A673 (cell line): ENCODE measurements around the gene B3GALT5.

Experiments
- EZH2 ChIP-seq: fragments of 200-600 bp; sonication (generic); IDR thresholded peaks from 2 replicates; pipeline ENCODE4 v1.6.1; 2017; ENCODE audit warnings: borderline replicate concordance, low read depth, mild to moderate bottlenecking, mixed read lengths, antibody characterized with exemption, low read length; ENCODE audit not compliant: poor library complexity, severe bottlenecking
- TF ChIP-seq, protein P1 (sequence below): fragments of 300-800, 200-600 bp; sonication (generic); conservative IDR thresholded peaks from 2 replicates; pipeline ENCODE4 v1.5.1; 2017; ENCODE audit warnings: low read depth, mild to moderate bottlenecking, antibody characterized with exemption, low read length, moderate library complexity, mixed read lengths

DNA sequence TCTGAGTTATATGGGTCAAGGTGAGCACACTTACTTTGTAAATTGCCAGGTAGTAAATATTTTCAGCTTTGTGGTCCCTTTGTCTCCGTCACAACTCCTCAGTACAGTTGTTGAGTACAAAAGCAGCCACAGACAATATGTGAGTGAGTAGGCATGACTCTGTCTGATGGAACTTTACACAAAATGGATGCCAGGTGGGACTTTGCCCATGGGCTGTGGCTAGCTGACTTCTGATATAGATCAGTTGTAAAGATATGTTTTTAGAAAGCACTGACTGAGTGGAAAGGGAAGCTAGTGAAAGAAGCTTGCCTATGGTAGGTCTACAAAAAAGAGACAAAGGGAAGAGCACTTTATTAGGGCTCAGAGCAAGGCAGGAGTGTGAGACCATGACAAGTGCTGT, 109.1 kb downstream of the B3GALT5 start:
- TF ChIP-seq, protein P1, sequence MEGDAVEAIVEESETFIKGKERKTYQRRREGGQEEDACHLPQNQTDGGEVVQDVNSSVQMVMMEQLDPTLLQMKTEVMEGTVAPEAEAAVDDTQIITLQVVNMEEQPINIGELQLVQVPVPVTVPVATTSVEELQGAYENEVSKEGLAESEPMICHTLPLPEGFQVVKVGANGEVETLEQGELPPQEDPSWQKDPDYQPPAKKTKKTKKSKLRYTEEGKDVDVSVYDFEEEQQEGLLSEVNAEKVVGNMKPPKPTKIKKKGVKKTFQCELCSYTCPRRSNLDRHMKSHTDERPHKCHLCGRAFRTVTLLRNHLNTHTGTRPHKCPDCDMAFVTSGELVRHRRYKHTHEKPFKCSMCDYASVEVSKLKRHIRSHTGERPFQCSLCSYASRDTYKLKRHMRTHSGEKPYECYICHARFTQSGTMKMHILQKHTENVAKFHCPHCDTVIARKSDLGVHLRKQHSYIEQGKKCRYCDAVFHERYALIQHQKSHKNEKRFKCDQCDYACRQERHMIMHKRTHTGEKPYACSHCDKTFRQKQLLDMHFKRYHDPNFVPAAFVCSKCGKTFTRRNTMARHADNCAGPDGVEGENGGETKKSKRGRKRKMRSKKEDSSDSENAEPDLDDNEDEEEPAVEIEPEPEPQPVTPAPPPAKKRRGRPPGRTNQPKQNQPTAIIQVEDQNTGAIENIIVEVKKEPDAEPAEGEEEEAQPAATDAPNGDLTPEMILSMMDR = no peak
- no peak for TF ChIP-seq EZH2
